Measurements from ENCODE around the gene ELMO1. TPM values are rescaled to one million over a fixed set of nuclear protein-coding genes. Genes with fewer than 3 reads are reported as not detected.

ELMO1 gene
- total and polyA plus RNA-seq, 9 donors = 8.9 to 48.9 (median 28.0) TPM

DNA sequence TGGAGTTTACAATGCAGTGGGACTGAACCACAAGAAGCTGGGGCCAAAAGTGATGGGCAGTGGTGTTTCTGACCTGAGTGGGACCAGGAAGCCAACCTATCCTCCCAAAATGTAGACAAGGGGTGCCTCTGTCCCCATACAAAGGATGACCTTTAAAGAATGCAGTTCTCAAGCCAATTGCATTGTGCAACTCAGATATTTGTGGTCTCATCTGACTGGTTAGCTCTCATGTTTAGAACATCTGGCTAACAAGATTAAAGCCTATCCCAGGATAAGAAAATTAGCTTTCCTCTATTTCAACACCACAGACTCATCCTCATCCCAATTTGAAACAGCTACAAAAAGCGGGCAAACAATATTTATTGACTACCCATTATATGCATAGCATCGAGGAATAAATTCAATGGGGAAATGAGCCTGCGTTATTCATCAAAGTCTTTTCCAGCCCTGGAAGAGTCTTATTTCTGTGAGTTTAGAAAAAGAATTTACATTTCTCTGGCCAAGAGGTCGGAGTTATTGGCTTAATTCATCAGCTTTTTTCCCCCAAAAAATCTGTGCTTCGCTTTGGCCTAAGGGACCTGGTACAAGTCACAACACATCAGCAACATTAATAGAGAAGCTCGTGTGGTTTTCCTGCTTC, 26.7 kb downstream of the ELMO1 start:
- H3K4me1 ChIP-seq (ENCODE audit: insufficient read depth) = peaks cover 8% of the 10 kb centered on the region
- H3K9me3 ChIP-seq = no peaks in the 10 kb centered on the region
- 21 to 46% (median 36%) methylated on average over 6 of the region's 6 CpGs for WGBS, 3 donors
- H3K36me3 ChIP-seq = no peaks in the 10 kb centered on the region
- intact Hi-C loops (cut with DNase I) = no loop called here
- DNase-seq = peak in 1 of 5 donors; percentile 22
- no peak overlapping the region for H3K4me3 ChIP-seq
- H3K27me3 ChIP-seq = no peaks in the 10 kb centered on the region
- TF ChIP-seq POLR2A (IDR thresholded peaks at IDR 0.05) = no peak
- TF ChIP-seq, protein P1, sequence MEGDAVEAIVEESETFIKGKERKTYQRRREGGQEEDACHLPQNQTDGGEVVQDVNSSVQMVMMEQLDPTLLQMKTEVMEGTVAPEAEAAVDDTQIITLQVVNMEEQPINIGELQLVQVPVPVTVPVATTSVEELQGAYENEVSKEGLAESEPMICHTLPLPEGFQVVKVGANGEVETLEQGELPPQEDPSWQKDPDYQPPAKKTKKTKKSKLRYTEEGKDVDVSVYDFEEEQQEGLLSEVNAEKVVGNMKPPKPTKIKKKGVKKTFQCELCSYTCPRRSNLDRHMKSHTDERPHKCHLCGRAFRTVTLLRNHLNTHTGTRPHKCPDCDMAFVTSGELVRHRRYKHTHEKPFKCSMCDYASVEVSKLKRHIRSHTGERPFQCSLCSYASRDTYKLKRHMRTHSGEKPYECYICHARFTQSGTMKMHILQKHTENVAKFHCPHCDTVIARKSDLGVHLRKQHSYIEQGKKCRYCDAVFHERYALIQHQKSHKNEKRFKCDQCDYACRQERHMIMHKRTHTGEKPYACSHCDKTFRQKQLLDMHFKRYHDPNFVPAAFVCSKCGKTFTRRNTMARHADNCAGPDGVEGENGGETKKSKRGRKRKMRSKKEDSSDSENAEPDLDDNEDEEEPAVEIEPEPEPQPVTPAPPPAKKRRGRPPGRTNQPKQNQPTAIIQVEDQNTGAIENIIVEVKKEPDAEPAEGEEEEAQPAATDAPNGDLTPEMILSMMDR (IDR thresholded peaks at IDR 0.05) = no peak
- no peak for TF ChIP-seq EP300 (IDR thresholded peaks at IDR 0.05)
- peak overlapping the region in 1 of 2 donors; percentile 40 for H3K27ac ChIP-seq

DNA sequence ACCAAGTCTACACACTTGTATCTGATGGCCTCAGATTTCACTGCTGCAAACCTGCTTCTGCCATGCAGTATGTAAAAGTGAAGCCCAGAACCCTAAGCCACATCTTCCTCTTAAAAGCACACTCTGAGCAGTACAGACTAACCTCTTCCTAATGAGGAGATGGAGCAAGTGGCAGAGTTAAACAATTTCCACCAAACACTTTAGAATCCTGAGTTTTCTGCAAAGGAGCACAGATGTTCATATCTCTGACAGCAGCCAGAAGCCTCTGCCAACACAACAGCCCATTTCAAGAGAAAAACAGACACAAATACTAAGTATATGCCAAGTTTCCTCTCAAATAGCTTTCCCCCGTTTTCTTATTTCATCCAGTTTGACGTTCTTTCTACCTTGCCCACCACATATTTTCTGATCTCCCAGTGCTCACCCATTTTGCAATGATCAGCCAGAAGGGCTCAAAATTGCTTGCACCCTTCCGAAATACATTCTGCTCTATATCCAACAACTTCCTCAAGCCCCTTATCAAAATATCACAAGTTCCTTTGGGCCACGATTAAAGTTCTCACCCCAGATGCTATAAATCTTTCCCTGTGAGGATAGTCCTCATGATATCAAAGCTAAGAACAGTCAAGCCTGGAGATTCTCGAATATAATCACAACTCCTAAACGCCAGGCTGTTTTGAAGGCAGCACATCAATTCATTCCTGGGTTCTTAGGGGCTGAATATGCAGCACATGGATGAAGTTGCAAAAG, 27.5 kb downstream of the ELMO1 start:
- intact Hi-C loops (cut with DNase I) = no loop called here
- DNase-seq = no peak
- 4 to 5% (median 4%) methylated on average over 6 of the region's 6 CpGs for WGBS, 3 donors
- Histone ChIP-seq H3K27ac (peak overlapping the region in 1 of 2 donors; percentile 40), H3K27me3 (no peaks in the 10 kb centered on the region), H3K36me3 (no peaks in the 10 kb centered on the region), H3K4me1 (ENCODE audit: insufficient read depth) (peaks cover 8% of the 10 kb centered on the region), H3K9me3 (no peaks in the 10 kb centered on the region), H3K4me3 (no peak overlapping the region)
- TF ChIP-seq, protein P1 (IDR thresholded peaks at IDR 0.05) = no peak
- no peak for TF ChIP-seq EP300 (IDR thresholded peaks at IDR 0.05)
- no peak for TF ChIP-seq POLR2A (IDR thresholded peaks at IDR 0.05)

DNA sequence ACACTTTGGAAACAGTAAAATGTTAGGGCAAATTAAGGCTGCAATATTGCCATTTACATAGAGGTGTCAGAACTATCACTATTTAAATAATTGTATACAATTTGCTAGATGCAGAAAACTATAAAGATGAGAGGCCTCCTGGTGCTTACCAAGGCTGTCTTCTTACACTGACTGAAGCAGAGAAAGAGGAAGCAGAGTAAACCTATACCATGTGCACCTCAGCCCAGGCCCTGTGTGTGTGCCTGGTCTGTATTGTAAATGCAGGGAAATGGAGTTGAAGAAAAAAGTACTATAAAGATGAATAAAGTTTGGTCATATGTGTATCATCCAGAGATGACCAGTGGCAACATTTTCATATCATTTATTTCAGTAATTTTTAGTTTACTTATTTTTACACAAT, 29.2 kb downstream of the ELMO1 start:
- intact Hi-C loops (cut with DNase I) = no loop called here
- Histone ChIP-seq H3K36me3 (no peaks in the 10 kb centered on the region), H3K9me3 (no peaks in the 10 kb centered on the region), H3K27me3 (no peaks in the 10 kb centered on the region), H3K4me3 (no peak overlapping the region), H3K4me1 (ENCODE audit: insufficient read depth) (peaks cover 8% of the 10 kb centered on the region), H3K27ac (no peak overlapping the region)
- no peak for TF ChIP-seq EP300 (IDR thresholded peaks at IDR 0.05)
- TF ChIP-seq, protein P1 (IDR thresholded peaks at IDR 0.05) = no peak
- TF ChIP-seq POLR2A (IDR thresholded peaks at IDR 0.05) = no peak
- DNase-seq = no peak

DNA sequence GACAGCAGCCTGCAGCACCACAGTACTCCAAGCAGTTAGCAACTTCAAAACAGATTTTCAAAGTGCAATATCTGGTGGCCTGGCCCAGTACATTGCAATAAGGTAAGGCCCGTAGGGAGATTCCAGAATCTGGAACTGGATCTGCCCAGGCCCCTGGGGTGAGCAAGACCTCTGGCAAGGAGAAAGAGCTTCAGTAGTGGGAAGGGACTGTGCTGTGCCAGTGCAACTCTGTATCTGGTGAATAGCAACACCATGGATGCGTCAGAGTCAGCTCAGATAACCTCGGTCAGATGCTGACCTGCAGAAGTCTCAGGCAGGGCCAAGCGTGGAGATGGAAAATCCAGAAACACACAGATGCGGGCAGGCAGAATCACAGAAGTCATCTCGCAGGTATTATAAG, 30.3 kb downstream of the ELMO1 start:
- DNase-seq = no peak
- peaks cover 8% of the 10 kb centered on the region for H3K4me1 ChIP-seq (ENCODE audit: insufficient read depth)
- no peaks in the 10 kb centered on the region for H3K36me3 ChIP-seq
- WGBS, 3 donors = 95 to 98% (median 97%) methylated on average over 6 of the region's 6 CpGs
- H3K9me3 ChIP-seq = no peaks in the 10 kb centered on the region
- no peak overlapping the region for H3K4me3 ChIP-seq
- TF ChIP-seq EP300 (IDR thresholded peaks at IDR 0.05) (no peak), POLR2A (IDR thresholded peaks at IDR 0.05) (no peak)
- TF ChIP-seq, protein P1 (IDR thresholded peaks at IDR 0.05) = no peak
- H3K27me3 ChIP-seq = no peaks in the 10 kb centered on the region
- intact Hi-C loops (cut with DNase I) = no loop called here
- H3K27ac ChIP-seq = no peak overlapping the region

All from ovary (tissue), 9 donors.